GM12878 (cell line): Measurements from ENCODE around the gene ZNF799. TPM values are rescaled to one million over a fixed set of nuclear protein-coding genes. Genes with fewer than 3 reads are reported as not detected.

ENCODE experiments used
- ATAC-seq: fragments of 200-7000 bp; cut with Tn5 transposase; 3 replicates; pipeline ENCODE4 v1.9.1; 2020; ENCODE audit warnings: mild to moderate bottlenecking, moderate library complexity
- BruUV-seq: library from RNA; stranded (reverse); fragments of 400-500 nt; replicated peaks from 2 replicates; lab custom pipeline; 2021; lab: Mats Ljungman, UMichigan
- CTCF ChIA-PET: fragments of 300-600 bp; sonication (Branson Sonifier 250); formaldehyde crosslinking; extraction: SDS; loops from one replicate; lab custom pipeline; 2021; ENCODE audit warnings: inconsistent platforms; lab: Yijun Ruan, JAX
- POLR2A ChIA-PET: fragments of 350-600 bp; formaldehyde crosslinking; extraction: SDS; loops from one replicate; lab custom pipeline; 2021; ENCODE audit warnings: inconsistent platforms; lab: Charles Lee
- RAD21 ChIA-PET: fragments of 300-600 bp; sonication (Branson Sonifier 250); formaldehyde crosslinking; loops from one replicate; lab custom pipeline; 2023; ENCODE audit warnings: antibody characterized with exemption; ENCODE audit not compliant: unreplicated experiment; lab: Charles Lee
- SMC1A ChIA-PET: fragments of 300-600 bp; sonication (Branson Sonifier 250); formaldehyde crosslinking; loops from one replicate; lab custom pipeline; 2023; ENCODE audit not compliant: unreplicated experiment, uncharacterized antibody; lab: Charles Lee
- DNase-seq: peaks from one replicate; pipeline ENCODE4 v3.0.0-alpha.2; 2011; ENCODE audit warnings: low read depth, low spot score
- FAIRE-seq: peaks from 3 replicates; lab custom pipeline; 2011; peaks lifted over from hg19 to GRCh38; lab: Jason Lieb, UNC
- H2AFZ ChIP-seq: 2 replicates; pipeline ENCODE4 v1.6.0; 2011; ENCODE audit warnings: low read depth, low read length, control low read depth; ENCODE audit not compliant: control insufficient read depth
- H3K27ac ChIP-seq: 2 replicates; pipeline ENCODE4 v1.5.1; 2011; ENCODE audit warnings: control low read depth; ENCODE audit not compliant: control insufficient read depth, insufficient read depth
- H3K27me3 ChIP-seq, 2 experiments: replicated peaks in 1 of 2; 2 replicates each; pipeline versions ENCODE4 v1.6.0 to v1.6.1; 2011; ENCODE audit warnings: low read length in 1 of 2; ENCODE audit not compliant: control insufficient read depth in 2 of 2, insufficient read depth in 2 of 2
- H3K36me3 ChIP-seq, 2 experiments: 2 replicates each; pipeline ENCODE4 v1.5.1; 2011; ENCODE audit warnings: low read length in 1 of 2; ENCODE audit not compliant: control insufficient read depth in 2 of 2, insufficient read depth in 2 of 2
- H3K4me1 ChIP-seq: 2 replicates; pipeline ENCODE4 v1.6.1; 2011; ENCODE audit warnings: mild to moderate bottlenecking, low read length, moderate library complexity, mixed read lengths; ENCODE audit not compliant: control insufficient read depth, insufficient read depth
- H3K4me2 ChIP-seq: 2 replicates; pipeline ENCODE4 v1.6.0; 2011; ENCODE audit warnings: control low read depth; ENCODE audit not compliant: control insufficient read depth, insufficient read depth
- H3K4me3 ChIP-seq: fragments of 200-600 bp; sonication (generic); 2 replicates; pipeline ENCODE4 v1.5.1; 2016
- H3K79me2 ChIP-seq: 2 replicates; pipeline ENCODE4 v1.6.0; 2011; ENCODE audit warnings: low read length; ENCODE audit not compliant: control insufficient read depth, insufficient read depth
- H3K9ac ChIP-seq: 2 replicates; pipeline ENCODE4 v1.8.0; 2011; ENCODE audit warnings: low read length, control low read depth, mixed read lengths; ENCODE audit not compliant: control insufficient read depth, insufficient read depth
- H3K9me3 ChIP-seq: replicated peaks from 3 replicates; pipeline ENCODE4 v1.5.1; 2011; ENCODE audit warnings: mild to moderate bottlenecking, low read length; ENCODE audit not compliant: control insufficient read depth, insufficient read depth
- H4K20me1 ChIP-seq: 2 replicates; pipeline ENCODE4 v1.6.0; 2011; ENCODE audit not compliant: control insufficient read depth, insufficient read depth
- BRCA1 ChIP-seq: IDR thresholded peaks from 2 replicates; pipeline ENCODE4 v1.6.1; 2011; ENCODE audit warnings: low read depth, low read length, improper control_type of control experiment
- CUX1 ChIP-seq: IDR thresholded peaks from 2 replicates; pipeline ENCODE4 v1.6.1; 2012; ENCODE audit warnings: improper control_type of control experiment, low read depth, low read length; ENCODE audit not compliant: insufficient replicate concordance
- HSF1 ChIP-seq: fragments of 150-350 bp; IDR thresholded peaks from 2 replicates; pipeline ENCODE4 v1.6.1; 2014; ENCODE audit warnings: mild to moderate bottlenecking, low read depth, low read length
- NFXL1 ChIP-seq: fragments of 450-650 bp; IDR thresholded peaks from 2 replicates; pipeline ENCODE4 v1.6.1; 2017; ENCODE audit warnings: antibody characterized with exemption, mild to moderate bottlenecking, borderline replicate concordance
- POLR2AphosphoS5 ChIP-seq: IDR thresholded peaks from 2 replicates; pipeline ENCODE4 v1.6.1; 2011; ENCODE audit warnings: mild to moderate bottlenecking, low read length, inconsistent platforms
- RAD51 ChIP-seq: fragments of 450-650 bp; IDR thresholded peaks from 2 replicates; pipeline ENCODE4 v1.6.1; 2016; ENCODE audit warnings: moderate library complexity, mild to moderate bottlenecking, inconsistent platforms
- RBBP5 ChIP-seq: fragments of 200-600 bp; sonication (generic); conservative IDR thresholded peaks from 2 replicates; pipeline ENCODE4 v1.6.1; 2016
- STAT3 ChIP-seq: IDR thresholded peaks from 2 replicates; pipeline ENCODE4 v1.6.1; 2011; ENCODE audit warnings: low read depth, low read length, improper control_type of control experiment
- TARDBP ChIP-seq: IDR thresholded peaks from 2 replicates; pipeline ENCODE4 v1.6.1; 2016; ENCODE audit warnings: borderline replicate concordance
- ZNF622 ChIP-seq: fragments of 450-650 bp; IDR thresholded peaks from 2 replicates; pipeline ENCODE4 v1.6.1; 2017; ENCODE audit warnings: mild to moderate bottlenecking, inconsistent platforms
- WGBS: methylation state at CpG from one replicate; pipeline ENCODE4 v1.1.6; 2016; ENCODE audit warnings: low lambda C conversion rate; ENCODE audit not compliant: insufficient replicate concordance, insufficient coverage; ENCODE audit errors: missing lambda C conversion rate; 5-methylcytosine and 5-hydroxymethylcytosine counted together
- in situ Hi-C: fragments of 300-500 bp; cut with MboI; formaldehyde crosslinking; loops from 9 replicates; pipeline ENCODE4 v1.14.3; 2018; ENCODE audit warnings: mixed read lengths
- intact Hi-C: fragments of 100-400 bp; cut with micrococcal nuclease; formaldehyde crosslinking; loops from one replicate; pipeline ENCODE4 v1.14.2; 2022; ENCODE audit not compliant: unreplicated experiment
- polyA plus RNA-seq, 11 experiments: library from polyadenylated mRNA; depleted of rRNA in 4 of 11; unstranded in 6 of 11; stranded (reverse) in 5 of 11; fragments of >200 nt; fragmentation: Nextera tagmentation in 4 of 11; fragmentation: Illumina TruSeq in 1 of 11; extraction: Ambion mirVana in 4 of 11; extraction: Trizol in 1 of 11; gene quantifications; 1 replicate in 1 of 11; 2 replicates in 10 of 11; pipeline versions ENCODE4 v1.2.1 to v1.2.3, GENCODE V29; 2011 to 2016; ENCODE audit warnings: inconsistent platforms in 2 of 11, missing spikeins in 2 of 11, low read depth in 1 of 11
- total RNA-seq, 4 experiments: library from RNA; depleted of rRNA in 3 of 4; stranded (reverse); fragments of >200 nt in 3 of 4; fragmentation: Illumina TruSeq in 1 of 4; extraction: Trizol in 1 of 4; gene quantifications; 2 replicates each; pipeline versions ENCODE4 v1.2.1 to v1.2.3, GENCODE V29; 2013 to 2021

Gene ZNF799
- total and polyA plus RNA-seq, 10 of the 15 experiments (the other 5 are each of a cell fraction or from before 2014, with no cell fraction given): 1.5 to 9.2 (median 3.1) TPM

- DNase-seq: no peak
- H3K4me1 ChIP-seq: no peaks in the 10 kb centered on the region
- no peaks in the 10 kb centered on the region; a peak in 1 of 4 replicates for H3K36me3 ChIP-seq
- POLR2A ChIA-PET: no interaction called here
- TF ChIP-seq ZNF622 (no peak), HSF1 (no peak), CUX1 (no peak), TARDBP (no peak), RBBP5 (no peak), RAD51 (no peak), BRCA1 (no peak), NFXL1 (no peak), STAT3 (no peak), POLR2AphosphoS5 (no peak)
- TF ChIP-seq, all 136 proteins: peak for 0
- H3K27ac ChIP-seq: no peak overlapping the region
- ChIA-PET SMC1A (no interaction called here), RAD21 (no interaction called here), CTCF (no interaction called here)
- ATAC-seq (no peak), FAIRE-seq (no peak)
- H3K27me3 ChIP-seq: no peaks in the 10 kb centered on the region
- no peaks in the 10 kb centered on the region for H3K79me2 ChIP-seq
- no peak overlapping the region for H2AFZ ChIP-seq
- no peaks in the 10 kb centered on the region for H4K20me1 ChIP-seq
- no peak overlapping the region for H3K9ac ChIP-seq
- in situ Hi-C loops: no loop called here
- no peak overlapping the region for H3K4me3 ChIP-seq
- WGBS: 74% methylated on average over 2 of the region's 2 CpGs
- intact Hi-C loops: no loop called here
- no TSS peak for BruUV-seq
- H3K4me2 ChIP-seq: no peak overlapping the region
- peaks cover 25% of the 10 kb centered on the region; the same call in 2 of the 3 replicates for H3K9me3 ChIP-seq
Measured at GRCh38 chr19:12380444-12380737, 20.7 kb downstream of the ZNF799 start.
